Measurements from ENCODE around the gene SLC66A1. TPM values are rescaled to one million over a fixed set of nuclear protein-coding genes. Genes with fewer than 3 reads are reported as not detected.

SLC66A1 gene
- total RNA-seq, 2 donors from 2014 or later: 10.6 to 13.1 TPM

DNA sequence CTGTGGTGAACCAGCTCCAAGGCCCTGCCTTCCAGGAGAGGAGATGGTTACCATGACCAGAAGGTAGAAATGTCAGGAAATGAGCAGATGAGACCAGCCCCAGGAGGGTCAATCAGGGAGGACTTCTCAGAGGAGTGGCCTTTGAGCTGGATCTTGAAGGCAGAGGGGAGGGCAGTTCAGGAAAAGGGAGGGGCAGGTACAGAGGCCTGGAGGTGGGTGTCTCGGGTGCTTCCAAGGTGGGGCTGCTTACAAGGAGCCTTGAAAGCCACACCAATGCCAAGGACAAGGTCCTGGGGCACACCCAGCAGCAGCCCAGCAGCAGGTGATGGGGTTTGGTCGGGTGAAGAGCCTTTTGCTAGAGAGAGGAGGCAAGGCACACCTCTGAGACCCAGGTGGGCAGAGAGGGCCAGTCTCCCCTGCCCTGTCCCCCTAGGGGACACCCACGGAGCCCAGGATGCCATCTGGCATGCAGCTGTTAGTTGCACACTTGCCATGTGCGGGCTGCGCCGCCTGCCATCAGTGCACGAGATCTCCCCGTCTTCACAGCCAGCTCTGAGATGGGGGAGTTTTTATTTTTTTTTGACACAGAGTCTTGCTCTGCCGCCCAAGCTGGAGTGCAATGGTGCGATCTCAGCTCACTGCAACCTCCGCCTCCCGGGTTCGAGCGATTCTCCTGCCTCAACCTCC lies 18.5 kb downstream of the SLC66A1 start:
- TF ChIP-seq, protein P1, sequence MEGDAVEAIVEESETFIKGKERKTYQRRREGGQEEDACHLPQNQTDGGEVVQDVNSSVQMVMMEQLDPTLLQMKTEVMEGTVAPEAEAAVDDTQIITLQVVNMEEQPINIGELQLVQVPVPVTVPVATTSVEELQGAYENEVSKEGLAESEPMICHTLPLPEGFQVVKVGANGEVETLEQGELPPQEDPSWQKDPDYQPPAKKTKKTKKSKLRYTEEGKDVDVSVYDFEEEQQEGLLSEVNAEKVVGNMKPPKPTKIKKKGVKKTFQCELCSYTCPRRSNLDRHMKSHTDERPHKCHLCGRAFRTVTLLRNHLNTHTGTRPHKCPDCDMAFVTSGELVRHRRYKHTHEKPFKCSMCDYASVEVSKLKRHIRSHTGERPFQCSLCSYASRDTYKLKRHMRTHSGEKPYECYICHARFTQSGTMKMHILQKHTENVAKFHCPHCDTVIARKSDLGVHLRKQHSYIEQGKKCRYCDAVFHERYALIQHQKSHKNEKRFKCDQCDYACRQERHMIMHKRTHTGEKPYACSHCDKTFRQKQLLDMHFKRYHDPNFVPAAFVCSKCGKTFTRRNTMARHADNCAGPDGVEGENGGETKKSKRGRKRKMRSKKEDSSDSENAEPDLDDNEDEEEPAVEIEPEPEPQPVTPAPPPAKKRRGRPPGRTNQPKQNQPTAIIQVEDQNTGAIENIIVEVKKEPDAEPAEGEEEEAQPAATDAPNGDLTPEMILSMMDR (IDR thresholded peaks at IDR 0.05): no peak
- Histone ChIP-seq H3K9ac (ENCODE audit: low read depth in 2 of 2, low read length in 2 of 2) (no peak overlapping the region), H3K36me3 (no peaks in the 10 kb centered on the region), H3K27me3 (no peaks in the 10 kb centered on the region), H3K4me1 (no peaks in the 10 kb centered on the region), H3K4me3 (no peak overlapping the region), H3K9me3 (no peaks in the 10 kb centered on the region), H3K27ac (no peak overlapping the region)
- intact Hi-C loops (cut with DNase I): no loop called here
- peak; percentile 38 for DNase-seq

- H3K9ac ChIP-seq (ENCODE audit: low read depth in 2 of 2, low read length in 2 of 2): no peak overlapping the region
- DNase-seq: no peak
Observed at GRCh38 chr1:19331262-19331878, 19.2 kb downstream of the SLC66A1 start.

GRCh38 chr1:19332832-19333231 lies 20.7 kb downstream of the SLC66A1 start:
- TF ChIP-seq, protein P1 (IDR thresholded peaks at IDR 0.05): no peak
- Histone ChIP-seq H3K9me3 (no peaks in the 10 kb centered on the region), H3K4me3 (no peak overlapping the region), H3K27ac (no peak overlapping the region), H3K27me3 (no peaks in the 10 kb centered on the region), H3K36me3 (no peaks in the 10 kb centered on the region), H3K4me1 (no peaks in the 10 kb centered on the region), H3K9ac (ENCODE audit: low read depth in 2 of 2, low read length in 2 of 2) (no peak overlapping the region)
- no peak for DNase-seq
- intact Hi-C loops (cut with DNase I): no loop called here

More at GRCh38 chr1:19331262-19331878, 19.2 kb downstream of the SLC66A1 start:
- Histone ChIP-seq H3K36me3 (no peaks in the 10 kb centered on the region), H3K4me3 (no peak overlapping the region), H3K27me3 (no peaks in the 10 kb centered on the region), H3K27ac (no peak overlapping the region), H3K4me1 (no peaks in the 10 kb centered on the region), H3K9me3 (no peaks in the 10 kb centered on the region)
- intact Hi-C loops (cut with DNase I): no loop called here
- TF ChIP-seq, protein P1 (IDR thresholded peaks at IDR 0.05): no peak

DNA sequence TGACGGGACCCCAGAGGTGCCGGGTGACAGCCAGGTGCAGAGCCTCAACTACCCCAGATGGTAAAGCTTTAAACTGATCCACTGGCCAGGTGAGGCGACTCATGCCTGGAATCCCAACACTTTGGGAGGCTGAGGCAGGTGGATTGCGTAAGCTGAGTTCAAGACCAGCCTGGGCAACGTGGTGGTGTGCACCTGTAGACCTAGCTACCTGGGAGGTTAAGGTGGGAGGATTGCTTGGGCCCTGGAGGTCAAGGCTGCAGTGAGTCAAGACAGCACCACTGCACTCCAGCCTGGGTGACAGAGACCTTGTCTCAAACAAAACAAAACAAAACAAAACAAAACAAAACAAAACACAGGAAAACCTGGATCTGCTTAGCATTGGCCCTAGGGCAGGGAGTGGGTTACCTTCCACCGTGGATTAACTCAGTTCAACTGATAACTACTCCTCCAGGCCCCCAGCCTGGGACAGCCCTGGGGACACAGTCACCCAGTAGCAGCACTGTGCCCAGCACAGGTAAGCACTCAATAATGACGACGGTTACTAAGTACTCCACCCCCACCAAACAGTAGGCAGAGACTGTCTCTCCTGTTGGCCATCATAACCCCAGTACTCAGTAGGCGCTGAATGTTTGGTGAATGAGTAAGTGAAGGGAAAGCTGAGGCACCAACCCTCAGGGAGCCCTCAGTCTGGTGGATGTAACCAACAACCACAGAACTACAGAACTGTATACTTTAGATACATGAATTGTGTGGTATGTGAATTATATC lies 21.6 kb downstream of the SLC66A1 start:
- no peaks in the 10 kb centered on the region for H3K4me1 ChIP-seq
- H3K27ac ChIP-seq: no peak overlapping the region
- H3K27me3 ChIP-seq: no peaks in the 10 kb centered on the region
- intact Hi-C loops (cut with DNase I): no loop called here
- no peak for DNase-seq
- no peaks in the 10 kb centered on the region for H3K9me3 ChIP-seq
- no peak overlapping the region for H3K4me3 ChIP-seq
- TF ChIP-seq, protein P1 (IDR thresholded peaks at IDR 0.05): no peak
- H3K36me3 ChIP-seq: no peaks in the 10 kb centered on the region
- no peak overlapping the region for H3K9ac ChIP-seq (ENCODE audit: low read depth in 2 of 2, low read length in 2 of 2)

DNA sequence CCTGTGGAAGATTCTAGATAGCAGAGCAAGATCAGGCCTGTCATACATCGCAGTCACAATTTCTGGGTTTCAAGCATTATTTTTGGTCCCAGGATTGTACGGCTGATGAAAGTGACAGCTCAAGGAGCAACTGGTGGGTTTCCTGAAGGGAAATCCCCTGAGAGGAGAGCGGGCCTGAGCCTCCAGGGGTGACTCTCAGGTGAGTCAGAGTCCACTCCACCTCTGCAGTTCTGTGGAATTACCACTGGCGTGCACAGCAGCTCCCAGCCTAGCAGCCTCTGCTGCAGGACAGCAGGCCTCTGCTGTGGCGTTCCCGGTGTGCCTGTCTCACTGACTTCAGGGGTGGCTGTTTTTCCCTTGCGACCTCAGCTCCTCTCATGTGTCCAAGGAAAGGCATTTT lies 24.4 kb downstream of the SLC66A1 start:
- TF ChIP-seq, protein P1 (IDR thresholded peaks at IDR 0.05): no peak
- Histone ChIP-seq H3K9me3 (no peaks in the 10 kb centered on the region), H3K27ac (no peak overlapping the region), H3K4me1 (no peaks in the 10 kb centered on the region), H3K9ac (ENCODE audit: low read depth in 2 of 2, low read length in 2 of 2) (no peak overlapping the region), H3K27me3 (no peaks in the 10 kb centered on the region), H3K36me3 (no peaks in the 10 kb centered on the region), H3K4me3 (no peak overlapping the region)
- DNase-seq: no peak
- intact Hi-C loops (cut with DNase I): no loop called here
